Left lung (tissue), 10 donors: Measurements from ENCODE around the gene SLC12A8. TPM values are rescaled to one million over a fixed set of nuclear protein-coding genes. Genes with fewer than 3 reads are reported as not detected.

Experiments
- ATAC-seq: fragments of 200-7000 bp; cut with Tn5 transposase; one replicate; pipeline ENCODE4 v1.9.1; 2020; ENCODE audit warnings: moderate library complexity
- DNase-seq, 4 donors: peaks; one replicate each; pipeline ENCODE4 v3.0.0-alpha.2; 2013 to 2020
- H3K27ac ChIP-seq, 2 donors: fragments of 200-600 bp; sonication (generic) in 1 of 2; one replicate each; pipeline versions ENCODE4 v1.5.0 to v1.8.0; 2020 to 2021
- H3K27me3 ChIP-seq, 2 donors: fragments of 200-600 bp; sonication (generic) in 1 of 2; one replicate each; pipeline versions ENCODE4 v1.5.0 to v1.8.0; 2020 to 2021
- H3K36me3 ChIP-seq, 2 donors: fragments of 200-600 bp; sonication (generic) in 1 of 2; one replicate each; pipeline versions ENCODE4 v1.5.0 to v1.8.0; 2020 to 2021
- H3K4me1 ChIP-seq, 2 donors: fragments of 200-600 bp; one replicate each; pipeline ENCODE4 v1.8.0; 2021
- H3K4me3 ChIP-seq, 2 donors: fragments of 200-600 bp; sonication (generic) in 1 of 2; one replicate each; pipeline versions ENCODE4 v1.5.0 to v1.8.0; 2020 to 2021; ENCODE audit warnings: mild to moderate bottlenecking in 1 of 2
- H3K9me3 ChIP-seq, 2 donors: fragments of 200-600 bp; sonication (generic) in 1 of 2; one replicate each; pipeline versions ENCODE4 v1.5.0 to v1.8.0; 2020 to 2021
- intact Hi-C, 2 donors: fragments of 100-400 bp; cut with DNase I; formaldehyde crosslinking; loops; one replicate each; pipeline versions ENCODE4 v1.11.2 to v1.14.2; 2022
- polyA plus RNA-seq, 6 donors: library from polyadenylated mRNA; unstranded; fragments of 120-200 nt; gene quantifications; one replicate each; pipeline ENCODE4 v1.2.1, GENCODE V29; 2013; ENCODE audit not compliant: insufficient read length in 6 of 6
- total RNA-seq, 2 donors: library from RNA; stranded (reverse); fragmentation: NEBNext Ultra II Directional; extraction: Animal tissue kit (Norgen Biotek cat#: 25700); gene quantifications; one replicate each; pipeline ENCODE4 v1.2.1, GENCODE V29; 2021
- TF ChIP-seq, protein P1 (sequence below), 2 donors: fragments of 200-600 bp; sonication (generic) in 1 of 2; IDR thresholded peaks; one replicate each; pipeline versions ENCODE4 v1.5.0 to v1.8.0; 2021; ENCODE audit warnings: antibody characterized with exemption in 2 of 2
- donor health status: DM: no; HTN: yes; CAD: no.
- donor health status: DM: no; HTN: no; CAD: no.

SLC12A8 gene
- total and polyA plus RNA-seq, 8 donors: 1.1 to 17.1 (median 1.6) TPM

DNA sequence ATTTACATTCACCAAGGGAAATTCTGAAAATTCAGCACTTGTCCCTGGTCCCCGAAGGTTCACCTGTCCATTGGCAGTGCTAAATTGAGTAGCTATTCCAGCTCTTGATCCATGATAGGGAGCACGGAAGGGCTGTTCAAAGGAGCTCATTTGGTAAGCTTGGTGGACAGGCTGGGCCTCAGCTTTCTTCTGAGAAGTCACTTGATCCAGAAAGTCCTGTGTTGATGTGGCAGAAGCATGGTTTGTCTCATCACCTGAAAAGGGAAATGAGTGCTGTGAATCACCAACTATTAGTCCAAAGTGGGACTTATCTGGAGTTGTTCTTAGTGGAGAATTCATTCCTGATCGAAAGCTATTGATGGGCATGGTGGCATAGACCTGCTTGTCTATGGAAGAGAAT is 19.9 kb upstream of the SLC12A8 start:
- no peak for DNase-seq
- Histone ChIP-seq H3K27me3 (no peaks in the 10 kb centered on the region), H3K36me3 (peaks cover 0 to 30% of the 10 kb centered on the region in 2 donors), H3K9me3 (no peaks in the 10 kb centered on the region), H3K4me3 (no peak overlapping the region), H3K27ac (no peak overlapping the region), H3K4me1 (peaks cover 0 to 3% of the 10 kb centered on the region in 2 donors)
- ATAC-seq: no peak
- intact Hi-C loops: no loop called here
- TF ChIP-seq, protein P1, sequence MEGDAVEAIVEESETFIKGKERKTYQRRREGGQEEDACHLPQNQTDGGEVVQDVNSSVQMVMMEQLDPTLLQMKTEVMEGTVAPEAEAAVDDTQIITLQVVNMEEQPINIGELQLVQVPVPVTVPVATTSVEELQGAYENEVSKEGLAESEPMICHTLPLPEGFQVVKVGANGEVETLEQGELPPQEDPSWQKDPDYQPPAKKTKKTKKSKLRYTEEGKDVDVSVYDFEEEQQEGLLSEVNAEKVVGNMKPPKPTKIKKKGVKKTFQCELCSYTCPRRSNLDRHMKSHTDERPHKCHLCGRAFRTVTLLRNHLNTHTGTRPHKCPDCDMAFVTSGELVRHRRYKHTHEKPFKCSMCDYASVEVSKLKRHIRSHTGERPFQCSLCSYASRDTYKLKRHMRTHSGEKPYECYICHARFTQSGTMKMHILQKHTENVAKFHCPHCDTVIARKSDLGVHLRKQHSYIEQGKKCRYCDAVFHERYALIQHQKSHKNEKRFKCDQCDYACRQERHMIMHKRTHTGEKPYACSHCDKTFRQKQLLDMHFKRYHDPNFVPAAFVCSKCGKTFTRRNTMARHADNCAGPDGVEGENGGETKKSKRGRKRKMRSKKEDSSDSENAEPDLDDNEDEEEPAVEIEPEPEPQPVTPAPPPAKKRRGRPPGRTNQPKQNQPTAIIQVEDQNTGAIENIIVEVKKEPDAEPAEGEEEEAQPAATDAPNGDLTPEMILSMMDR (IDR thresholded peaks at IDR 0.05): no peak

DNA sequence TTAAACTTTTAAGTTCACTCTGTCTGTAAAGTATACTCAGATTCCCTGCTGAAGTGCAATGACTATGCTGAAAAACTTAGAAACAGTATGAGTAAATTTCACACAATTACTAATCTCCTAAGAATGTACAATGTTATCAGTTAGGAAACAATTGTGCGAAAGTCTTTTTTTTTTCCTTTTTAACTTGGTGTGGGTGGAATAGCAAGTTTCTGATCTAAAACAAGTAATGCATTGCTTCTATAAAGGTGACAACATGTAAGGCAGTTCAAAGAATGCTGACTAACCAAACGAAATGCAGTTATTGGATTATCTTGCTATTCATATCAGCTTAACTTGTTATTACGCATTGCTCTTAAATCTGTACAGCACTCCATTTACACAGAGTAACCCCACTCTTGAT is 19.3 kb upstream of the SLC12A8 start:
- DNase-seq: no peak
- Histone ChIP-seq H3K27ac (no peak overlapping the region), H3K4me3 (no peak overlapping the region), H3K9me3 (no peaks in the 10 kb centered on the region), H3K27me3 (no peaks in the 10 kb centered on the region), H3K36me3 (peaks cover 0 to 26% of the 10 kb centered on the region in 2 donors), H3K4me1 (peaks cover 0 to 3% of the 10 kb centered on the region in 2 donors)
- peak; percentile 16 for ATAC-seq
- intact Hi-C loops: no loop called here
- TF ChIP-seq, protein P1 (IDR thresholded peaks at IDR 0.05): no peak

DNA sequence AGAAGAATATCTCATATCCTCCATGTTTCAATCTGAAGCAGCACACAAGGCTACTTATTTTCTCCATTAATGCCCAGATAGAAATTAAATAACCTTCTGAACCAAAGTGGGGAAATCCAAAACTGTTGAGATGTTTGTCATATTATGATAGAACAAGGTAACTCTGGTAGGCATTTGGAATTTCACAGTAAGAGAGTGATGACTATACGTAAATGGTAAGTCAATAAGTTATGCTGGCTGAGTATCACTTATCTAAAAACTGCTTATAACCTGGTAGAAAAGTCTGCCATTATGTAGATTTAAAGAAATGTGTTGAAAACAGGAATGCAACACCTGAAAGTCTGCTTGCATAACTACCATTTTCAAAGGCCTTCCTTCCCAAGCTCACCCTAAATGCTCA is 17.2 kb upstream of the SLC12A8 start:
- ATAC-seq: peak; percentile 36
- H3K36me3 ChIP-seq: peaks cover 0 to 26% of the 10 kb centered on the region in 2 donors
- no peaks in the 10 kb centered on the region for H3K27me3 ChIP-seq
- H3K4me1 ChIP-seq: no peaks in the 10 kb centered on the region
- no peaks in the 10 kb centered on the region for H3K9me3 ChIP-seq
- H3K27ac ChIP-seq: no peak overlapping the region
- intact Hi-C loops: no loop called here
- DNase-seq: no peak
- TF ChIP-seq, protein P1 (IDR thresholded peaks at IDR 0.05): no peak
- H3K4me3 ChIP-seq: no peak overlapping the region

DNA sequence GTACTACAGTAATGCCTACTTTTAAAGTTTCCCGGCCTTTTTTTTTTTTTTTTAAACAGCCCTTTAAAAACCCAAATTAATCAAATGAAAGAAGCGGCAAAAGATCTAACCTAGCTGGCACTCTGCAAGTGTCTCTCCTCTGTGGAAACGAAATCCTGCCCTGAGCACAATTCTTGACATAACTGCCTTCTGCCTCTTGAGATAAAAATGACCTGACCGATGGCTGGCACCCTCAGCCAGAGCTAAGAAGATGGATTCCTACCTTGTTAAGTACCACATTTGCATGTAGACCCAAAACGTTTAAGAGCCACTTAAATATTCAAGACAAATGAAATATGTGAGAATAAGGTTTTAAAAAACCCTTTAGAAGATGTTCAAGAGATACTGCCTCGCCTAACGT is 16.6 kb upstream of the SLC12A8 start:
- no peak for DNase-seq
- TF ChIP-seq, protein P1 (IDR thresholded peaks at IDR 0.05): no peak

DNA sequence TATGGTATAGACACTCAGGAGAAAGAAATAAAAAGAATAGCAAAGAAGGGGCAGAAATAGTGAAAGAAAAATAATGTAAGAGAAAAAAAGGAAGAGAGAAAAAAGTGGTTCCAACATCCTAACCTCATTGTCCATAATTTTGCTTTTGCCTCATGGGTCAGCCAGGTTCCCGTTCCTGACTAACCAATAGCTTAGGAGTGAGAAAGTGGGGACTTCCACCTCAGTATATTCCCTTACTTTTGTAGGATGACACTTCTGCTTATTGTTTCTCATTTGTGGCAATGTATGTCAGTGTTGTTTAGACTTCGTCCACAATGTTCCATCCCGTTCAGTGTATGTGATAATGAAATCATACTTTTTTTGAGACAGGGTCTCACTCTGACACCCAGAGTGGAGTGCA is 9.3 kb upstream of the SLC12A8 start:
- ATAC-seq (no peak), DNase-seq (no peak)
- H3K27me3 ChIP-seq: no peaks in the 10 kb centered on the region
- H3K4me3 ChIP-seq: no peak overlapping the region
- H3K27ac ChIP-seq: no peak overlapping the region
- TF ChIP-seq, protein P1 (IDR thresholded peaks at IDR 0.05): no peak
- H3K4me1 ChIP-seq: no peaks in the 10 kb centered on the region
- intact Hi-C loops: no loop called here
- no peaks in the 10 kb centered on the region for H3K36me3 ChIP-seq
- no peaks in the 10 kb centered on the region for H3K9me3 ChIP-seq

More for the DNA sequence above, 16.6 kb upstream of the SLC12A8 start:
- Histone ChIP-seq H3K36me3 (peaks cover 0 to 26% of the 10 kb centered on the region in 2 donors), H3K9me3 (no peaks in the 10 kb centered on the region), H3K4me1 (no peaks in the 10 kb centered on the region), H3K4me3 (no peak overlapping the region), H3K27ac (no peak overlapping the region), H3K27me3 (no peaks in the 10 kb centered on the region)
- peak; percentile 91 for ATAC-seq
- intact Hi-C loops: no loop called here
